ENCODE results near the gene SLX4IP.

- TF ChIP-seq REST (IDR thresholded peaks at IDR 0.05; ENCODE audit: low read depth) (no peak), YY1 (IDR thresholded peaks at IDR 0.05; ENCODE audit: low read depth) (no peak), USF1 (IDR thresholded peaks at IDR 0.05) (no peak), CEBPB (IDR thresholded peaks at IDR 0.05) (no peak), NFIC (IDR thresholded peaks at IDR 0.05) (no peak), EGR1 (IDR thresholded peaks at IDR 0.05) (no peak), TCF12 (IDR thresholded peaks at IDR 0.05; ENCODE audit: low read depth) (no peak), EP300 (IDR thresholded peaks at IDR 0.05; ENCODE audit: borderline replicate concordance) (no peak), ZBTB7A (IDR thresholded peaks at IDR 0.05; ENCODE audit: low read depth) (no peak), TAF1 (IDR thresholded peaks at IDR 0.05; ENCODE audit: low read depth) (no peak), RAD21 (IDR thresholded peaks at IDR 0.05; ENCODE audit: low read depth) (no peak)
Measured at GRCh38 chr20:10658051-10658823, 223.1 kb downstream of the SLX4IP start.
